HTR-8/SVneo (cell line): Measurements from ENCODE around the gene TMEM45B.
A peak's percentile ranks its signal among the peaks of the same experiment; 100 is the strongest.
"Not testable (repeated sequence)": the region's sequence is repeated elsewhere in the genome, so short reads cannot be mapped to it uniquely, and the experiment has no call there.

Experiments
- DNase-seq: peaks from one replicate; pipeline ENCODE4 v3.0.0; 2011; ENCODE audit warnings: low spot score, mixed read lengths; ENCODE audit not compliant: insufficient read length
- FAIRE-seq: peaks from 2 replicates; lab custom pipeline; 2011; peaks lifted over from hg19 to GRCh38; lab: Jason Lieb, UNC

TMEM45B gene

GRCh38 chr11:129846508-129847335, 31.1 kb downstream of the TMEM45B start:
- FAIRE-seq (no peak), DNase-seq (peak; percentile 68)

GRCh38 chr11:129847361-129847760, 31.7 kb downstream of the TMEM45B start:
- not testable (repeated sequence) for DNase-seq, FAIRE-seq

- FAIRE-seq (no peak), DNase-seq (no peak)
These were observed 33.9 kb downstream of the TMEM45B start for GRCh38 chr11:129849447-129850130.

GRCh38 chr11:129852125-129852740, 36.6 kb downstream of the TMEM45B start:
- DNase-seq (no peak), FAIRE-seq (no peak)

- no peak for FAIRE-seq
These were observed 38.0 kb downstream of the TMEM45B start for GRCh38 chr11:129853518-129854231.

GRCh38 chr11:129854232-129854805, 38.7 kb downstream of the TMEM45B start:
- FAIRE-seq (no peak), DNase-seq (no peak)

More at GRCh38 chr11:129853518-129854231, 38.0 kb downstream of the TMEM45B start:
- DNase-seq, result no peak

- FAIRE-seq (no peak), DNase-seq (no peak)
These were observed 39.4 kb downstream of the TMEM45B start for GRCh38 chr11:129855086-129855485.

GRCh38 chr11:129856036-129856435, 40.4 kb downstream of the TMEM45B start:
- DNase-seq (no peak), FAIRE-seq (no peak)

- peak; percentile 65 for FAIRE-seq
- peak; percentile 89 for DNase-seq
These were observed 46.3 kb downstream of the TMEM45B start for GRCh38 chr11:129861702-129862522.

- no peak for DNase-seq
- FAIRE-seq, result no peak
These were observed 49.2 kb downstream of the TMEM45B start for GRCh38 chr11:129864811-129865210.

- DNase-seq, result no peak
- no peak for FAIRE-seq
These were observed 50.1 kb downstream of the TMEM45B start for GRCh38 chr11:129865701-129866100.

GRCh38 chr11:129866311-129866710, 50.7 kb downstream of the TMEM45B start:
- FAIRE-seq (no peak), DNase-seq (no peak)

- FAIRE-seq, DNase-seq: not testable (repeated sequence)
These were observed 53.0 kb downstream of the TMEM45B start for GRCh38 chr11:129868626-129869025.

- no peak for FAIRE-seq
- no peak for DNase-seq
These were observed 56.3 kb downstream of the TMEM45B start for GRCh38 chr11:129871914-129872313.

GRCh38 chr11:129880311-129880710, 64.7 kb downstream of the TMEM45B start:
- DNase-seq, result no peak
- FAIRE-seq, result no peak

GRCh38 chr11:129881570-129882170, 66.0 kb downstream of the TMEM45B start:
- FAIRE-seq (no peak), DNase-seq (peak; percentile 29)

- DNase-seq (no peak), FAIRE-seq (no peak)
These were observed 68.9 kb downstream of the TMEM45B start for GRCh38 chr11:129884581-129884980.

GRCh38 chr11:129885381-129885780, 69.7 kb downstream of the TMEM45B start:
- no peak for DNase-seq
- no peak for FAIRE-seq

GRCh38 chr11:129888451-129888850, 72.8 kb downstream of the TMEM45B start:
- DNase-seq, result no peak
- no peak for FAIRE-seq
